ENCODE data around the gene COL9A1. TPM values are rescaled to one million over a fixed set of nuclear protein-coding genes. Genes with fewer than 3 reads are reported as not detected.

COL9A1 gene
- total and polyA plus RNA-seq, 2 of the 4 experiments (the other 2 are of a cell fraction): not detected

DNA sequence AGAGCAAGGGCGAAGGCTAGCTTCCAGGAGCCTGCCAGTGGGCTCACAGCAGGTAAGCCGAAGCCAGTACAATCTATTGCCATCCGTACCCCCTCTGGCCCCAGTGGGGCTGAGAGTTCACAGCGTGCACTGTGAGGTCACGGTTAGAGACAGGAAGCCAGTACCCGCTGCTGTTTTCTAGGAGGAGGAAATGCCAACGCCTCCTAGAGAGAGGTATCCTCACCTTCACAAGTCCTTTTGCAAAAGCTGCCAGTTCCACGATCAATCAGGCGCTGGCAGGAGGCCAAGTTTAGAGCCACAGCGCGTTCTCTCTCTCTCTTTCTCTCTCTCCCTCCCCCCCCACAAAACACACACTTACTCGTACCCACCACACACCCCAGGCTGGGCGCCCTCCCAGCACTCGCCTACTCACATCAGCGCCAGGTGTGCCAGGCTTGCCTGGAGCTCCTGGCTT, 22.5 kb downstream of the COL9A1 start:
- Histone ChIP-seq H2AK5ac (ENCODE audit: low read depth, low read length) (no peak overlapping the region), H4K8ac (ENCODE audit: low read depth in 2 of 2, low read length in 2 of 2) (no peak overlapping the region), H3K4me1 (ENCODE audit: control insufficient read depth, insufficient read depth, low read length) (no peaks in the 10 kb centered on the region; the same call in 1 of the 2 replicates), H3K36me3 (ENCODE audit: control insufficient read depth, insufficient read depth, low read length) (no peaks in the 10 kb centered on the region), H2AK9ac (replicated peaks; ENCODE audit: low read depth, low read length, poor library complexity) (no peak overlapping the region), H2BK20ac (ENCODE audit: low read depth, low read length) (no peak overlapping the region), H4K5ac (ENCODE audit: low read depth, low read length) (no peak overlapping the region), H3K9me3 (ENCODE audit: control insufficient read depth, insufficient read depth, low read length) (no peaks in the 10 kb centered on the region), H2BK5ac (ENCODE audit: low read depth, low read length, poor library complexity, severe bottlenecking) (no peak overlapping the region), H3K27me3 (ENCODE audit: control insufficient read depth, insufficient read depth, low read length) (peaks cover 24% of the 10 kb centered on the region), H4K20me1 (ENCODE audit: insufficient read depth, low read length) (no peaks in the 10 kb centered on the region), H3K9ac (ENCODE audit: low read depth, low read length) (no peak overlapping the region), H2BK120ac (ENCODE audit: low read depth, low read length) (no peak overlapping the region), H3K18ac (ENCODE audit: low read depth, low read length) (no peak overlapping the region), H2BK15ac (ENCODE audit: low read depth, low read length) (no peak overlapping the region), H3K79me1 (ENCODE audit: low read depth in 1 of 2, low read length in 2 of 2) (no peaks in the 10 kb centered on the region), H3K14ac (replicated peaks; ENCODE audit: low read depth, low read length) (no peak overlapping the region), H3K27ac (ENCODE audit: insufficient read depth, low read length) (no peak overlapping the region), H3K56ac (ENCODE audit: extremely low read depth, insufficient read depth, low read length) (no peak overlapping the region), H3K4me2 (ENCODE audit: low read depth, low read length) (no peak overlapping the region), H3K23ac (ENCODE audit: low read depth, low read length) (no peak overlapping the region), H3K4ac (ENCODE audit: low read depth, low read length) (no peak overlapping the region), H2AFZ (replicated peaks; ENCODE audit: low read length, poor library complexity) (no peak overlapping the region), H3K9me1 (ENCODE audit: insufficient read depth, low read length) (no peaks in the 10 kb centered on the region), H3K4me3 (ENCODE audit: insufficient read depth, low read depth, low read length) (no peak overlapping the region), H4K91ac (ENCODE audit: insufficient read depth, low read depth, low read length) (no peak overlapping the region)
- no peak for ATAC-seq (ENCODE audit: low read depth)
- no peak for DNase-seq
- TF ChIP-seq, protein P1, sequence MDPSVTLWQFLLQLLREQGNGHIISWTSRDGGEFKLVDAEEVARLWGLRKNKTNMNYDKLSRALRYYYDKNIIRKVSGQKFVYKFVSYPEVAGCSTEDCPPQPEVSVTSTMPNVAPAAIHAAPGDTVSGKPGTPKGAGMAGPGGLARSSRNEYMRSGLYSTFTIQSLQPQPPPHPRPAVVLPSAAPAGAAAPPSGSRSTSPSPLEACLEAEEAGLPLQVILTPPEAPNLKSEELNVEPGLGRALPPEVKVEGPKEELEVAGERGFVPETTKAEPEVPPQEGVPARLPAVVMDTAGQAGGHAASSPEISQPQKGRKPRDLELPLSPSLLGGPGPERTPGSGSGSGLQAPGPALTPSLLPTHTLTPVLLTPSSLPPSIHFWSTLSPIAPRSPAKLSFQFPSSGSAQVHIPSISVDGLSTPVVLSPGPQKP (IDR thresholded peaks at IDR 0.05; ENCODE audit: borderline replicate concordance, low read depth, low read length): no peak
- TF ChIP-seq POLR2A (IDR thresholded peaks at IDR 0.05; ENCODE audit: low read depth, low read length) (no peak), NFE2L2 (IDR thresholded peaks at IDR 0.05; ENCODE audit: low read depth, low read length) (no peak), RCOR1 (IDR thresholded peaks at IDR 0.05; ENCODE audit: insufficient replicate concordance, low read length) (no peak), CEBPB (IDR thresholded peaks at IDR 0.05; ENCODE audit: low read depth, low read length) (no peak), RFX5 (IDR thresholded peaks at IDR 0.05; ENCODE audit: low read depth, low read length) (no peak), FOS (IDR thresholded peaks at IDR 0.05; ENCODE audit: low read depth, low read length) (no peak), MXI1 (IDR thresholded peaks at IDR 0.05; ENCODE audit: borderline replicate concordance, low read depth, low read length) (no peak), BHLHE40 (IDR thresholded peaks at IDR 0.05; ENCODE audit: low read depth, low read length) (no peak), MAZ (IDR thresholded peaks at IDR 0.05; ENCODE audit: borderline replicate concordance, low read depth, low read length) (no peak)
- TF ChIP-seq, protein P2, sequence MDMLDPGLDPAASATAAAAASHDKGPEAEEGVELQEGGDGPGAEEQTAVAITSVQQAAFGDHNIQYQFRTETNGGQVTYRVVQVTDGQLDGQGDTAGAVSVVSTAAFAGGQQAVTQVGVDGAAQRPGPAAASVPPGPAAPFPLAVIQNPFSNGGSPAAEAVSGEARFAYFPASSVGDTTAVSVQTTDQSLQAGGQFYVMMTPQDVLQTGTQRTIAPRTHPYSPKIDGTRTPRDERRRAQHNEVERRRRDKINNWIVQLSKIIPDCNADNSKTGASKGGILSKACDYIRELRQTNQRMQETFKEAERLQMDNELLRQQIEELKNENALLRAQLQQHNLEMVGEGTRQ (IDR thresholded peaks at IDR 0.05; ENCODE audit: low read depth, low read length): no peak
- no TSS peak for BruUV-seq (replicated peaks)
- ChIA-PET POLR2A (ENCODE audit: unreplicated experiment) (no interaction called here), CTCF (no interaction called here)
- 80% methylated on average over 1 of the region's 15 CpGs; no CpG with 5 or more reads in 1 of the 2 experiments for WGBS, 2 experiments (ENCODE audit: extremely low coverage in 2 of 2, insufficient read length in 1 of 2)
- dilution Hi-C loops (cut with HindIII; ENCODE audit: low sequenced_read_pairs, unreplicated experiment) (no loop called here), intact Hi-C loops (cut with micrococcal nuclease) (no loop called here), in situ Hi-C loops (cut with MboI; ENCODE audit: low sequenced_read_pairs) (no loop called here)
